A549 (cell line): ENCODE results near the gene DLGAP1. TPM values are rescaled to one million over a fixed set of nuclear protein-coding genes. Genes with fewer than 3 reads are reported as not detected.

ENCODE experiments used
- ATAC-seq, 2 experiments: fragments of 200-7000 bp in 1 of 2; fragments of >200 bp in 1 of 2; cut with Nextera tagmentation in 1 of 2; cut with Tn5 transposase in 1 of 2; 3 replicates each; pipeline versions ENCODE4 v1.8.0 to v1.9.1; 2018 to 2020; ENCODE audit warnings: mild to moderate bottlenecking in 1 of 2, moderate library complexity in 1 of 2
- CTCF ChIA-PET: fragments of 300-600 bp; sonication (Branson Sonifier 250); formaldehyde crosslinking; extraction: SDS; loops from one replicate; lab custom pipeline; 2021; ENCODE audit warnings: antibody characterized with exemption, inconsistent platforms; lab: Yijun Ruan, JAX
- POLR2A ChIA-PET: fragments of 350-600 bp; formaldehyde crosslinking; extraction: SDS; loops from one replicate; lab custom pipeline; 2021; ENCODE audit warnings: antibody characterized with exemption, inconsistent platforms; lab: Yijun Ruan, JAX
- DNase-seq, 2 experiments: peaks; one replicate each; pipeline versions ENCODE4 v3.0.0 to v3.0.0-alpha.2; 2011 to 2016; ENCODE audit warnings: low read depth in 1 of 2, low spot score in 1 of 2
- FAIRE-seq: peaks from 2 replicates; lab custom pipeline; 2011; peaks lifted over from hg19 to GRCh38; lab: Jason Lieb, UNC
- H3K27ac ChIP-seq, 2 experiments: fragments of >200 bp; sonication (Bioruptor Twin); formaldehyde crosslinking; 3 replicates each; pipeline ENCODE4 v1.5.1; 2016 to 2017
- H3K4me1 ChIP-seq: fragments of >200 bp; sonication (Bioruptor Twin); formaldehyde crosslinking; 3 replicates; pipeline ENCODE4 v1.6.1; 2016
- H3K4me2 ChIP-seq: fragments of >200 bp; sonication (Bioruptor Twin); formaldehyde crosslinking; 3 replicates; pipeline ENCODE4 v1.6.1; 2016
- H3K4me3 ChIP-seq: fragments of >200 bp; sonication (Bioruptor Twin); formaldehyde crosslinking; 3 replicates; pipeline ENCODE4 v1.5.1; 2016
- H3K9me3 ChIP-seq: fragments of >200 bp; sonication (Bioruptor Twin); formaldehyde crosslinking; 3 replicates; pipeline ENCODE4 v1.6.1; 2016
- BCL3 ChIP-seq: fragments of >200 bp; sonication (Bioruptor Twin); formaldehyde crosslinking; IDR thresholded peaks from 3 replicates; pipeline ENCODE4 v1.6.1; 2016
- CBX2 ChIP-seq: fragments of 200-600 bp; sonication (generic); IDR thresholded peaks from 2 replicates; pipeline ENCODE4 v1.6.1; 2016; ENCODE audit warnings: low read depth, mild to moderate bottlenecking, borderline replicate concordance
- CEBPB ChIP-seq, 2 experiments: fragments of >200 bp in 1 of 2; sonication (Bioruptor Twin) in 1 of 2; formaldehyde crosslinking in 1 of 2; IDR thresholded peaks; 2 replicates each; pipeline ENCODE4 v1.6.1; 2012 to 2016
- CHD4 ChIP-seq: fragments of 200-600 bp; sonication (generic); IDR thresholded peaks from 2 replicates; pipeline ENCODE4 v1.6.1; 2016; ENCODE audit warnings: antibody characterized with exemption, mild to moderate bottlenecking, borderline replicate concordance
- CTCF ChIP-seq: fragments of >200 bp; sonication (Bioruptor Twin); formaldehyde crosslinking; IDR thresholded peaks from 3 replicates; pipeline ENCODE4 v1.5.1; 2016
- EHMT2 ChIP-seq: fragments of 200-600 bp; sonication (generic); IDR thresholded peaks from 2 replicates; pipeline ENCODE4 v1.6.1; 2016; ENCODE audit warnings: antibody characterized with exemption, low read depth, mild to moderate bottlenecking, moderate library complexity
- EP300 ChIP-seq, 2 experiments: fragments of >200 bp; sonication (Bioruptor Twin); formaldehyde crosslinking; IDR thresholded peaks; 2 replicates in 1 of 2; 3 replicates in 1 of 2; pipeline ENCODE4 v1.6.1; 2016 to 2017
- FOSB ChIP-seq: fragments of 250-450 bp; sonication (Bioruptor Pico); IDR thresholded peaks from 2 replicates; pipeline ENCODE4 v1.5.0; 2020; ENCODE audit warnings: mild to moderate bottlenecking, moderate library complexity
- HDAC2 ChIP-seq: fragments of 200-600 bp; sonication (generic); IDR thresholded peaks from 2 replicates; pipeline ENCODE4 v1.6.1; 2016
- HOXB13 ChIP-seq: fragments of 250-450 bp; sonication (Bioruptor Pico); IDR thresholded peaks from 2 replicates; pipeline ENCODE4 v1.5.0; 2020; ENCODE audit warnings: low read depth, mild to moderate bottlenecking, moderate library complexity
- MAX ChIP-seq: IDR thresholded peaks from 2 replicates; pipeline ENCODE4 v1.6.1; 2012
- MAZ ChIP-seq: fragments of 150-350 bp; IDR thresholded peaks from 2 replicates; pipeline ENCODE4 v1.6.1; 2014; ENCODE audit warnings: antibody characterized with exemption, low read depth, low read length, borderline replicate concordance
- MYC ChIP-seq: IDR thresholded peaks from 2 replicates; pipeline ENCODE4 v1.6.1; 2012; ENCODE audit warnings: mild to moderate bottlenecking, inconsistent platforms, low read length, improper control_type of control experiment, borderline replicate concordance
- NFE2L2 ChIP-seq: fragments of 150-350 bp; conservative IDR thresholded peaks from 2 replicates; pipeline ENCODE4 v1.6.1; 2014; ENCODE audit warnings: low read length
- NPAS2 ChIP-seq: fragments of 250-450 bp; sonication (Bioruptor Pico); IDR thresholded peaks from 2 replicates; pipeline ENCODE4 v1.8.0; 2022; ENCODE audit warnings: mild to moderate bottlenecking, moderate library complexity, borderline replicate concordance
- PHF8 ChIP-seq: fragments of 200-600 bp; sonication (generic); IDR thresholded peaks from 2 replicates; pipeline ENCODE4 v1.6.1; 2016; ENCODE audit warnings: low read depth, mild to moderate bottlenecking, antibody characterized with exemption, moderate library complexity, borderline replicate concordance
- POLR2A ChIP-seq: IDR thresholded peaks from 2 replicates; pipeline ENCODE4 v1.6.1; 2012; ENCODE audit warnings: mild to moderate bottlenecking, low read length
- RAD21 ChIP-seq, 2 experiments: fragments of >200 bp in 1 of 2; sonication (Bioruptor Twin) in 1 of 2; formaldehyde crosslinking in 1 of 2; IDR thresholded peaks in 1 of 2; conservative IDR thresholded peaks in 1 of 2; 2 replicates in 1 of 2; 3 replicates in 1 of 2; pipeline ENCODE4 v1.6.1; 2012 to 2018; ENCODE audit warnings: inconsistent platforms in 1 of 2
- RARB ChIP-seq: fragments of 250-450 bp; sonication (Bioruptor Pico); IDR thresholded peaks from 2 replicates; pipeline ENCODE4 v1.8.0; 2021; ENCODE audit warnings: mild to moderate bottlenecking, moderate library complexity
- SREBF2 ChIP-seq: fragments of 450-650 bp; IDR thresholded peaks from 2 replicates; pipeline ENCODE4 v1.6.1; 2014; ENCODE audit warnings: mild to moderate bottlenecking, moderate library complexity
- ZFP36 ChIP-seq: fragments of 450-650 bp; IDR thresholded peaks from 2 replicates; pipeline ENCODE4 v1.6.1; 2014; ENCODE audit warnings: borderline replicate concordance; ENCODE audit not compliant: partially characterized antibody
- ZNF302 ChIP-seq: fragments of 250-450 bp; sonication (Bioruptor Pico); IDR thresholded peaks from 2 replicates; pipeline ENCODE4 v1.9.0; 2021; ENCODE audit warnings: inconsistent platforms, mild to moderate bottlenecking, moderate library complexity
- ZSCAN20 ChIP-seq: fragments of 250-450 bp; sonication (Bioruptor Pico); IDR thresholded peaks from 2 replicates; pipeline ENCODE4 v1.8.0; 2022; ENCODE audit warnings: mild to moderate bottlenecking, moderate library complexity
- WGBS: methylation state at CpG from one replicate; pipeline ENCODE4 v1.1.6; 2017; ENCODE audit errors: missing lambda C conversion rate; 5-methylcytosine and 5-hydroxymethylcytosine counted together
- polyA plus RNA-seq, 4 experiments: library from polyadenylated mRNA; depleted of rRNA in 3 of 4; stranded (reverse); fragments of >200 nt; fragmentation: RNase III in 1 of 4; extraction: RNeasy Plus Mini Kit Qiagen cat#74134 plus additional on column Dnase treatment in 1 of 4; gene quantifications; 2 replicates in 3 of 4; 3 replicates in 1 of 4; pipeline ENCODE4 v1.2.3, GENCODE V29; 2011 to 2017
- TF ChIP-seq, protein P1 (sequence below): IDR thresholded peaks from 2 replicates; pipeline ENCODE4 v1.6.1; 2012; ENCODE audit warnings: low read depth, borderline replicate concordance
- TF ChIP-seq, protein P2 (sequence below): fragments of 150-350 bp; IDR thresholded peaks from 2 replicates; pipeline ENCODE4 v1.6.1; 2014; ENCODE audit warnings: low read depth, mild to moderate bottlenecking, low read length
- TF ChIP-seq, protein P3 (sequence below): fragments of 250-450 bp; sonication (Bioruptor Pico); IDR thresholded peaks from 2 replicates; pipeline ENCODE4 v1.5.0; 2021; ENCODE audit warnings: mild to moderate bottlenecking, moderate library complexity, borderline replicate concordance
- TF ChIP-seq, protein P4 (sequence below): fragments of 450-650 bp; IDR thresholded peaks from 2 replicates; pipeline ENCODE4 v1.6.1; 2014; ENCODE audit warnings: antibody characterized with exemption

The DLGAP1 gene
- polyA plus RNA-seq, 2 of the 4 experiments (the other 2 are of a cell fraction): 0.04 to 0.12 TPM

- no peak for TF ChIP-seq PHF8
- no peak for TF ChIP-seq HDAC2
Observed at GRCh38 chr18:4445902-4446301, 9.2 kb downstream of the DLGAP1 start (continued).

GRCh38 chr18:4444306-4444705 lies 10.8 kb downstream of the DLGAP1 start:
- ATAC-seq: no peak
- no peak for FAIRE-seq
- Histone ChIP-seq H3K4me2 (no peak overlapping the region), H3K9me3 (no peaks in the 10 kb centered on the region), H3K27ac (no peak overlapping the region), H3K4me3 (no peak overlapping the region), H3K4me1 (no peaks in the 10 kb centered on the region)
- CTCF ChIA-PET: no interaction called here
- no peak for DNase-seq
- POLR2A ChIA-PET: no interaction called here
- no peak for TF ChIP-seq ZSCAN20 (CRISPR knock-in tag)
- TF ChIP-seq CEBPB (IDR thresholded peaks at IDR 0.05): no peak
- no peak for TF ChIP-seq MAX
- TF ChIP-seq, protein P1, sequence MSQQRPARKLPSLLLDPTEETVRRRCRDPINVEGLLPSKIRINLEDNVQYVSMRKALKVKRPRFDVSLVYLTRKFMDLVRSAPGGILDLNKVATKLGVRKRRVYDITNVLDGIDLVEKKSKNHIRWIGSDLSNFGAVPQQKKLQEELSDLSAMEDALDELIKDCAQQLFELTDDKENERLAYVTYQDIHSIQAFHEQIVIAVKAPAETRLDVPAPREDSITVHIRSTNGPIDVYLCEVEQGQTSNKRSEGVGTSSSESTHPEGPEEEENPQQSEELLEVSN: no peak
- TF ChIP-seq POLR2A: no peak
- TF ChIP-seq ZNF302 (CRISPR knock-in tag): no peak
- TF ChIP-seq HOXB13 (CRISPR knock-in tag): no peak
- no peak for TF ChIP-seq MYC
- TF ChIP-seq PHF8: no peak
- no peak for TF ChIP-seq ZFP36
- no peak for TF ChIP-seq RARB
- no peak for TF ChIP-seq CTCF
- no peak for TF ChIP-seq NFE2L2
- TF ChIP-seq EHMT2: no peak
- no peak for TF ChIP-seq MAZ
- TF ChIP-seq, protein P2, sequence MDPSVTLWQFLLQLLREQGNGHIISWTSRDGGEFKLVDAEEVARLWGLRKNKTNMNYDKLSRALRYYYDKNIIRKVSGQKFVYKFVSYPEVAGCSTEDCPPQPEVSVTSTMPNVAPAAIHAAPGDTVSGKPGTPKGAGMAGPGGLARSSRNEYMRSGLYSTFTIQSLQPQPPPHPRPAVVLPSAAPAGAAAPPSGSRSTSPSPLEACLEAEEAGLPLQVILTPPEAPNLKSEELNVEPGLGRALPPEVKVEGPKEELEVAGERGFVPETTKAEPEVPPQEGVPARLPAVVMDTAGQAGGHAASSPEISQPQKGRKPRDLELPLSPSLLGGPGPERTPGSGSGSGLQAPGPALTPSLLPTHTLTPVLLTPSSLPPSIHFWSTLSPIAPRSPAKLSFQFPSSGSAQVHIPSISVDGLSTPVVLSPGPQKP: no peak
- TF ChIP-seq EP300 (IDR thresholded peaks at IDR 0.05): no peak
- no peak for TF ChIP-seq SREBF2
- TF ChIP-seq CBX2: no peak
- TF ChIP-seq, protein P3, sequence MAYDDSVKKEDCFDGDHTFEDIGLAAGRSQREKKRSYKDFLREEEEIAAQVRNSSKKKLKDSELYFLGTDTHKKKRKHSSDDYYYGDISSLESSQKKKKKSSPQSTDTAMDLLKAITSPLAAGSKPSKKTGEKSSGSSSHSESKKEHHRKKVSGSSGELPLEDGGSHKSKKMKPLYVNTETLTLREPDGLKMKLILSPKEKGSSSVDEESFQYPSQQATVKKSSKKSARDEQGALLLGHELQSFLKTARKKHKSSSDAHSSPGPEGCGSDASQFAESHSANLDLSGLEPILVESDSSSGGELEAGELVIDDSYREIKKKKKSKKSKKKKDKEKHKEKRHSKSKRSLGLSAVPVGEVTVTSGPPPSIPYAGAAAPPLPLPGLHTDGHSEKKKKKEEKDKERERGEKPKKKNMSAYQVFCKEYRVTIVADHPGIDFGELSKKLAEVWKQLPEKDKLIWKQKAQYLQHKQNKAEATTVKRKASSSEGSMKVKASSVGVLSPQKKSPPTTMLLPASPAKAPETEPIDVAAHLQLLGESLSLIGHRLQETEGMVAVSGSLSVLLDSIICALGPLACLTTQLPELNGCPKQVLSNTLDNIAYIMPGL (CRISPR knock-in tag): no peak

DNA sequence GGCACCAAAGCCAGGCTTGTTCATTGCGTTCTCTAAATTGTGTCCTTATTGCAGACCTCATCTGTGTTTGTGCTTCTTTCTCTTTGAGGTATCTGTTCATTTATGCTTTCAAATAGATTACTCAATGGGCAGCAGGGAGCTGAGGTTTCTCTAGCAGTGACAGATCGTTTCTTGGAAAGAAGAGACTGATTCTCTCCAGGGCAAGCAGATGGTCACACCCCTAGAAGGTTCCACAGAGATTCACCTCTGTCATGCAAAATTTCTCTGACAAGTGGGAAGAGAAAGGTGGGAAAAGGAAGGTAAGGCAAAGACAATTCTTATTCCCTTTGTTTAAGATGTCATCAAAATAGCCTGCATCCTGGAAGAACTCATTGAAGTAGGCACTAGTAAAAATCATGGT lies 14.0 kb downstream of the DLGAP1 start:
- FAIRE-seq (no peak), DNase-seq (no peak), ATAC-seq (no peak)
- CTCF ChIA-PET: no interaction called here
- H3K9me3 ChIP-seq: no peaks in the 10 kb centered on the region
- no peak overlapping the region for H3K4me2 ChIP-seq
- H3K27ac ChIP-seq: no peak overlapping the region
- H3K4me3 ChIP-seq: no peak overlapping the region
- 24% methylated on average over 2 of the region's 2 CpGs for WGBS
- H3K4me1 ChIP-seq: no peaks in the 10 kb centered on the region
- POLR2A ChIA-PET: no interaction called here
- TF ChIP-seq, protein P4, sequence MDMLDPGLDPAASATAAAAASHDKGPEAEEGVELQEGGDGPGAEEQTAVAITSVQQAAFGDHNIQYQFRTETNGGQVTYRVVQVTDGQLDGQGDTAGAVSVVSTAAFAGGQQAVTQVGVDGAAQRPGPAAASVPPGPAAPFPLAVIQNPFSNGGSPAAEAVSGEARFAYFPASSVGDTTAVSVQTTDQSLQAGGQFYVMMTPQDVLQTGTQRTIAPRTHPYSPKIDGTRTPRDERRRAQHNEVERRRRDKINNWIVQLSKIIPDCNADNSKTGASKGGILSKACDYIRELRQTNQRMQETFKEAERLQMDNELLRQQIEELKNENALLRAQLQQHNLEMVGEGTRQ: no peak
- TF ChIP-seq MYC: no peak
- no peak for TF ChIP-seq BCL3
- TF ChIP-seq HDAC2: no peak
- no peak for TF ChIP-seq CEBPB (IDR thresholded peaks at IDR 0.05)
- TF ChIP-seq MAZ: no peak
- no peak for TF ChIP-seq NPAS2 (CRISPR knock-in tag)
- TF ChIP-seq ZFP36: no peak
- TF ChIP-seq MAX: no peak
- no peak for TF ChIP-seq RAD21 (conservative IDR thresholded peaks at IDR 0.05 in 1 of 2, IDR thresholded peaks at IDR 0.05 in 1 of 2)
- no peak for TF ChIP-seq ZSCAN20 (CRISPR knock-in tag)
- TF ChIP-seq FOSB (CRISPR knock-in tag): no peak
- TF ChIP-seq RARB: no peak
- TF ChIP-seq CHD4: no peak
